ENCODE data around the gene MARCKS. TPM values are rescaled to one million over a fixed set of nuclear protein-coding genes. Genes with fewer than 3 reads are reported as not detected.

MARCKS gene
- polyA plus RNA-seq, 3 donors = 14.2 to 35.2 (median 15.0) TPM

DNA sequence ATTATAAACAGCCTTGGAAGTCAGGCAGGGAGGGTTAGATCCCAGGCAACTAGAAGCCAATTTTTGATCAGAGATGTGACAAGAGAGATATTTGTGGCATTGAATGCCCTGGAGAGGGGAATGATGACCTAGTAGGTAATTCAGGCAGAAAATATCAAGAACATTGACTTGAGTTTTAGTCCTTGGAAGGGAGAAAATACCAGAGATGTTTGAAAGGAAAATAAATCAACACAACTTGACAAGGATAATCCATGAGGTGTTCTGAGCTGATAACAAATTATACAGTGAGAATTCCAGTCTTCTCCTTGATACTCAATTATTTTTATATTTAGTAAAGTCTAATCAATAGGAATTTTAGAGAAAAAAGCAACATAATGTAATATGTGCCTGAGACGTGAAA, 10.6 kb upstream of the MARCKS start:
- 83 to 93% (median 92%) methylated on average over 1 of the region's 1 CpG for WGBS, 3 donors

DNA sequence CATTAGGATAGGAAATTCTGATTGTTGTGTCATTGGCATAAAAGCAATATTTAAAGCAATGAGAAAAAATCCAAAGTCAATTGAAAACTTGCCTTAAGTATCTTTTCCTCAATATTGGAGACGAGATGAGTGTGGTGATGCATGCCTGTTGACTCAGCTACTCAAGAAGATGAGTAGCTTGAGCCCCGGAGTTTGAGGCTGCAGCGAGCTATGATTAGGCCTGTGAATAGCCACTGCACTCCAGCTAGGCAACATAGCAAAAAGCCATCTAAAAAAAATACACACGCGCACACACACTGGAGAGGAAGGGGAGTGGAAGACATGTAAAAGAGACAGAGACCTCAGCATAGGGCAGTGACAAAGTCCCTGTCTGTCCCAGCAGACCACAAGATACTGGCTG, 9.7 kb upstream of the MARCKS start:
- H3K27ac ChIP-seq (ENCODE audit: low read depth, low read length) = no peak overlapping the region
- WGBS, 3 donors = 95 to 98% (median 95%) methylated on average over 5 of the region's 5 CpGs

More for the DNA sequence above, 10.6 kb upstream of the MARCKS start:
- no peak overlapping the region for H3K27ac ChIP-seq (ENCODE audit: low read depth, low read length)

DNA sequence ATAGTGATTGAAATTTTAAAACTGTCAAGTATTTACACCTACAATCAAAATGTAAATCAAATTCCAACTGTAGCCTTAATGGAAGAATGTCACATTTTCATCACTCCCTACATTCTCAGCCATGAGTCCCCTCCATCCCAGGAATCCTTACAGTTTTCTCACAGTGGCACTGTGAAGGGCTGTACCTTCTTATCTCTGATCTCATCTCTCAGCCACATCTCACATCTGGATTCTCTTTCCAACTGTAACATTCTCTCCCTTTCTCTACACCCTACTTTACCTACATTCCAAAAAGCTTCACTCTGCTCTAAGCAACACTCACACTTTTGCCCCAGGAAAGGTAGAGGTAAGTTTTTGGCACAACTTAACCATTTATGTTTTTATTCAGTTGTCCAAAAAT, 8.9 kb upstream of the MARCKS start:
- no peak overlapping the region for H3K27ac ChIP-seq (ENCODE audit: low read depth, low read length)

DNA sequence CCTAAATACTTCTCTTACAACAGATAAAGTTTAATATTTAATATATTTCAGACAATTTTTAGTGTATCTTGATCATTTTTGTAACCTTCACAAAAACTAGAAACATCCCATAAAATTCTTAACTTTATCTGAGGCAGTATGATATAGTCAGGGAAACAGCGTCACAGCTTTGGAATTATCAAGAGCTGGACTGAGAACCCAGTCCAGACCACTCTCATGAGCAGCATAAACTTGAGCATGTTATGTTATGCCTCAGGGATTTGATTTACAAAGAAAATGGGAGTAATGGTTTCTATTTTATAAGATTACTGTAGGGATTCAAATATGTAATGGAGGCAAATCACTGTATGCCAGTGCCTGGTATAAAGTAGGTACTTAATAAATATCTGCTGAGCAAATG, 8.3 kb upstream of the MARCKS start:
- H3K27ac ChIP-seq (ENCODE audit: low read depth, low read length) = no peak overlapping the region
- 95 to 100% (median 95%) methylated on average over 1 of the region's 1 CpG for WGBS, 3 donors

DNA sequence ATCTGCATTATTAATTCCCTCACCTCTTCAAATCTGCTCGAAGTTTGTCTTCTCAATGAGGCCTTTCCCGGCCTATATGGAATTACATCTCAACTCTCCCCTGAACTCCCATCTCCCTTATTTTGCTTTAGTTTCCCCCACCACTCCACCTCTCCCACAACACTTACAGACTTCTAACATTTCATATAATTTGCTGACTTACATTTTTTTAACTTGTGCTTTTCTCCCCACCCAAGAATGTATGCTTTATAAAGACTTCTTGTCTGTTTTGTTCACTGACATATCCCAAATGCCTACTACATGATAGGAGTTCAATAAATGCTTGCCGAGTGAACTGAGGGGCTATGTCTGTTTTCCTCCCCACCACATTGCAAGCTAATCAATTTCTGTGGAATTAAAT, 3.9 kb upstream of the MARCKS start:
- no peak overlapping the region for H3K27ac ChIP-seq (ENCODE audit: low read depth, low read length)
- 93 to 96% (median 93%) methylated on average over 3 of the region's 3 CpGs for WGBS, 3 donors

DNA sequence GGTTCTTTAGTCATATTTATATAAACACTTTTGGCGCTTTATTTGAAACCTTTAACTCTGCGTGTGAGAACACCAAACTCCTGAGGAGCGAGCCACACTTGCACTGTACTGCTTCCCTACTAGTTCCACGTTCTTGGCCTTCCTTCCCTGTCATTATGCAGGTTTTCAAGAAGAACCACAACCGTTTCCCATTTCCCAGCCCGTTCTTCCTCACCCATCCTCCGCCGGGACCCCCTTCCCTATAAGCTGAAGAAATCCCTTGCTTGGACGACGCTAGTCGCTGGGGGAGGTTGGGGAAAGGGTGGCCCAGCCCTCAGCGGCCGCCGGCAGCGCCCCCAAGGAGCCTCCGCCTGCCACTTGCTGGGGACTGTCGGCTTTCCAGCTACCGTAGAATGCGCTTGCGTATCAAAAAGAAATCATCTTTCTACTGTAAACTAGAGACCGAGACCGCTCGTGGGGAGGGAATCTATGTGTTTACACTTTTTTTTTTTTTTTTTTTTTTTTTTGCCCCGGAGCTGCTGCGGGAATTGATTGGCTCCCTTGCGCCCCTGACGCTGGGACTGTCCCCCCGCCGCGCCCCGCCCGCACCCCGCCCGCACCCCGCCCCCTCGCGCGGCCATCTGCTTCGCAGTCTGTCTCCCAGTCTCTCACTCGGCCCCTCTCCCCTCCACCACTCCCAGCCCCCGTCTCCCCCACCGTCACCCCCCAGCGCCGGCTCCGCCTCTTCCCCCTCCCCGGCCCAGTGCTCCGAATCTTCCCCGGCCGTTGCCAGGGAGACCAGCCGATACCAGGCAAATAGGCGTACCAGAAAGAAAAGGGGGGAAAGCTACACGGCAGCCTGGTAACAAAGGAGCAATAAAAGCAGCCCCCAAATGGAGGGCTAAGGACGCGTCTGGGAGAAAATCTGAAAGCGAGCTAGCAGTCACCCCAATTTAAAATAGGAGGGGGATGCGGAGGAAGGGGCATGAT, 2.3 kb upstream of the MARCKS start:
- WGBS, 3 donors = 2% methylated on average over 49 to 56 of the region's 56 CpGs
- H3K27ac ChIP-seq (ENCODE audit: low read depth, low read length) = no peak overlapping the region

DNA sequence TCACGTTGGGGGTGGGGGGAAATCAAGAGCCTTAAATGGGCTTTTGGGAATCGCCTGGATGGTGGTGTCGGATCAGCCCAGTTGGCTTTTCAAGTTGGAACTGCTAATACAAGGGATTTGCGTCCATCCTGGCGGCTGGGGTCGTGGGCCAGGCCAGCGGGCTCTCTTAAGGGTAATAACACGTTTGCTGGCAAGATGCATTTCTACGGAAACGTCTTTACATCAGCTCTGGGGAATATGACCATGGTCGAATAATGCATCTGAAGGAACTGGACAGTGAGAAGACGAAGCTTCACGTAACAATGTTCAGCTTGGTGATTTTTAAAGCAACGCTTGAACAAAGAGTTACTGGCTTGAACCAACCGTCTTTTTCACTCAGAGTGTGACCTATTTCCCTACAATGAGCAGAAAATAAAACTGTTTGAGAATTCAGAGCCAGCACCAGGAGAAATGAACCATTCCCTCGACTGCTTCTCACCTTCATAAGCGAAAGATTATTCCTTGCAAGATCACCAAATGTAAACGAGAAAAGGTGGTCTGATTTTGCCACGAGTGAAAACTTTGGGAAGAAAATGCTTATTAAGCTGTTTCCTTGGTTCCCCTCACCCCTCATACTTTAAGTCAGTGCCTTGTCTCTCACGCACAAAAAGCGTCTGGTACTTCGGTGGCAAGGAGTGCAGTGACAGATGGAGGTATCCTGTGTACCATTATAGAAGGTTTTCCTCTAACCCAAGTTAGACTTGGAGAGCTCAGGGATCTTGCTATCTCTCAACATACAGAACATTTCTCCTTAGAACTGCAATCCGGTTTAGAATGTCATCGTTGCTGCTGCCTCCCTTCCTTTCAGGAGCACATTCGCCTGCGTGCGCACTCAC, 1.4 kb upstream of the MARCKS start:
- peak overlapping the region; percentile 67 for H3K27ac ChIP-seq (ENCODE audit: low read depth, low read length)
- WGBS, 3 donors = 1 to 2% (median 1%) methylated on average over 27 of the region's 27 CpGs

DNA sequence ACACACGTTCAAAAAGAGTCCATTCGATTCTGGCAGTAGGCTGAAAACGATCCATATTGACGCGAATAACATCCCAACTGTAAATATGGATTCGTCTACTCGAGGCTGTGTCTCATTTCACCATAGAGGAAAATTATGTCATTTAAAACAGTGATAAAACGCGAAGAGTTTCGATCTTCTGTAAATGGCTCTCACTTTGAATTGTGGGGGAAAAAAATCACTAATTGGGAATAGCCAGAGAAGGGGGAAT, 845 bp upstream of the MARCKS start:
- 1 to 2% (median 1%) methylated on average over 10 of the region's 10 CpGs for WGBS, 3 donors

DNA sequence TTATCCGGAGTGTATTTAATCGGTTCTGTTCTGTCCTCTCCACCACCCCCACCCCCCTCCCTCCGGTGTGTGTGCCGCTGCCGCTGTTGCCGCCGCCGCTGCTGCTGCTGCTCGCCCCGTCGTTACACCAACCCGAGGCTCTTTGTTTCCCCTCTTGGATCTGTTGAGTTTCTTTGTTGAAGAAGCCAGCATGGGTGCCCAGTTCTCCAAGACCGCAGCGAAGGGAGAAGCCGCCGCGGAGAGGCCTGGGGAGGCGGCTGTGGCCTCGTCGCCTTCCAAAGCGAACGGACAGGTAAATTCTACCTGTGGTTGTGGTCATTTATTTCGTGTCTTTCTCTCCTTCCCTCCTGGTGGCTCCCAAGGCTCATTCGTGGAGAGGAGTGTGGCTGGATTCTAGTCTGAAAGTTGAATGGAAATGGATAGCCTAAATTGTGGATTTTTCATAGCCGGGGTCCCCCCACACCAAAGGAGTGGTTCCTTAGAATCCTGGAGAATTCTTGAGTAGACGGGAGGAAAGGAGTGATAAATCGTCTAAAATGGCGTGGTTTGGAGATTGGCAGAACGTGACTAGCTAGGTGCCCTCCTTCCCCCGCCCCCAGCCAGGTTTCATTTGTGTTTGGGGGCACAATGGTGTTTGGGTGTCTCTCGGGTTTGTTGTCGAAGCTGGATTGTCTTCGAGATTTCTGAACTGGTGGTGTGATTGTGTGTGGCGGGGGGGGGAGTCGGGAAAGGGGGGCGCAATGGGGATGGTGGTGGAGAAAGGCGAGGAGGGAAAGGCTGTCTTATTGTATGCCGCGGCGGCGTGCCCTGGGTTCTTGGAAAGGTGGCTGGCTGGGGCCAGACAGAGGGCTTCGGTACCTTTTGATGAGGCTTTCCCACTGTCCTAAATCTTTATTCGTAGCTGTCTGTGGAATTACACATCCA, 673 bp downstream of the MARCKS start:
- WGBS, 3 donors = 0 to 1% (median 1%) methylated on average over 42 to 43 of the region's 43 CpGs
- H3K27ac ChIP-seq (ENCODE audit: low read depth, low read length) = peak overlapping the region; percentile 88

More for the DNA sequence above, 845 bp upstream of the MARCKS start:
- no peak overlapping the region for H3K27ac ChIP-seq (ENCODE audit: low read depth, low read length)

DNA sequence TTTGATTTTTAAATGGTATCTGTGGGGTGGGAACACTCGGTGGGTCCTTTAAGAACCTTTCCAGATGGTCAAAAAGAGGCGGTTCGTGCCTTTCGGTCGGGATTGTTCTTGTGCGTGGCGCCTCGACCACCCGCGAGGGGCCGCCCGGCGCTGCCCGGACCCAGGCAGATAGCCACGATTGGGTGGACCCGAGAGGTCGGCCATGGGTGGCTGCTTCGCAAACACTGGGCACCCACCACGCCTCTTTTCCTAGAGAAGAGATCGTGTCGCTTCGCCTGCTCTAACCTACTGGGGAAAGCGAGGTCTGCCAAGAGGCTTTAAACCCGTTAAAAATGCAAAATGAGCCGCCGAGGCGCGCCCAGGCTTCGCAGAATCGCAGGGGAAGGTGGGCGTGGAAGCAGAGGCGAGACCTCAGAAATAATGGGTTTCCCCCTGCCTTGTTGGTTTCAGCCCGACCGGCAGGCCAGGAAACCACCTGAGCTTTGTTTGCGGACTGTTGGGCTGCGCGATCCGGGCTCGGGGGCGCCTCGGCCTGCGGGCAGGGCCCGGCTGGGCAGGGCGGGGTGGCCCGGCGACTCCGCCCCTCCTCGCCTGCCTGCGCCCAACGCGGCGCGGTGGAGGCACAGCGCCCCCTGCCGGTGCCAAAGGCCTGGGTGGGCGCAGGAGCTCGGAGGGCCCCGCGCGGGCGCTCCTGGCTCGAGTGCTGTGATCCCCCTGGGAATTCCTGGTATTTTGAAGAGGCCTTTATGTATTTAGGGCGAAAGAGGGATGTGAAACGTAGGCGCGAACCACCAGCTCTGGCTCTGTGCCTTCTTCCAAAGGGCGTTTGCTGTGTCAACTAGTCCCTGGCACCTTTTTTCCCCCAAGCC, 1.6 kb downstream of the MARCKS start:
- 0 to 2% (median 1%) methylated on average over 66 to 67 of the region's 67 CpGs for WGBS, 3 donors
- H3K27ac ChIP-seq (ENCODE audit: low read depth, low read length) = peak overlapping the region; percentile 88

DNA sequence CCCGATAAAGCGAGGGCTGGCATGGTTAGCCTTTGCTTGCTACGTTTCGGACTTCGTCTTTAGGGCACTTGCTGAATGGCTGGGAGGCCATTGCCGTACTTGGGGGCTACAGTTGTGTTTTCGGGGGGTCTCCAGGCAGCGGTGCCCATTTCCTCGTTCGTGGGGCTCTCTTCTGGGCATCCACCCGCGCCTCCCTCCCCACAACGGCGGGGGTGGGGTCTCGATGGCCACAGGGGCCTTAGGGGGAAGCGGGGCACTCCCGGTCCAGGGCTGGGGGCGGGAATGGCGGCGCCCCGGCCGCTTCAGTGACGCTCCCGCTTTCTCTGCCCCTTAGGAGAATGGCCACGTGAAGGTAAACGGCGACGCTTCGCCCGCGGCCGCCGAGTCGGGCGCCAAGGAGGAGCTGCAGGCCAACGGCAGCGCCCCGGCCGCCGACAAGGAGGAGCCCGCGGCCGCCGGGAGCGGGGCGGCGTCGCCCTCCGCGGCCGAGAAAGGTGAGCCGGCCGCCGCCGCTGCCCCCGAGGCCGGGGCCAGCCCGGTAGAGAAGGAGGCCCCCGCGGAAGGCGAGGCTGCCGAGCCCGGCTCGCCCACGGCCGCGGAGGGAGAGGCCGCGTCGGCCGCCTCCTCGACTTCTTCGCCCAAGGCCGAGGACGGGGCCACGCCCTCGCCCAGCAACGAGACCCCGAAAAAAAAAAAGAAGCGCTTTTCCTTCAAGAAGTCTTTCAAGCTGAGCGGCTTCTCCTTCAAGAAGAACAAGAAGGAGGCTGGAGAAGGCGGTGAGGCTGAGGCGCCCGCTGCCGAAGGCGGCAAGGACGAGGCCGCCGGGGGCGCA, 2.4 kb downstream of the MARCKS start:
- H3K27ac ChIP-seq (ENCODE audit: low read depth, low read length) = peak overlapping the region; percentile 92
- 18 to 21% (median 18%) methylated on average over 79 to 90 of the region's 90 CpGs for WGBS, 3 donors

DNA sequence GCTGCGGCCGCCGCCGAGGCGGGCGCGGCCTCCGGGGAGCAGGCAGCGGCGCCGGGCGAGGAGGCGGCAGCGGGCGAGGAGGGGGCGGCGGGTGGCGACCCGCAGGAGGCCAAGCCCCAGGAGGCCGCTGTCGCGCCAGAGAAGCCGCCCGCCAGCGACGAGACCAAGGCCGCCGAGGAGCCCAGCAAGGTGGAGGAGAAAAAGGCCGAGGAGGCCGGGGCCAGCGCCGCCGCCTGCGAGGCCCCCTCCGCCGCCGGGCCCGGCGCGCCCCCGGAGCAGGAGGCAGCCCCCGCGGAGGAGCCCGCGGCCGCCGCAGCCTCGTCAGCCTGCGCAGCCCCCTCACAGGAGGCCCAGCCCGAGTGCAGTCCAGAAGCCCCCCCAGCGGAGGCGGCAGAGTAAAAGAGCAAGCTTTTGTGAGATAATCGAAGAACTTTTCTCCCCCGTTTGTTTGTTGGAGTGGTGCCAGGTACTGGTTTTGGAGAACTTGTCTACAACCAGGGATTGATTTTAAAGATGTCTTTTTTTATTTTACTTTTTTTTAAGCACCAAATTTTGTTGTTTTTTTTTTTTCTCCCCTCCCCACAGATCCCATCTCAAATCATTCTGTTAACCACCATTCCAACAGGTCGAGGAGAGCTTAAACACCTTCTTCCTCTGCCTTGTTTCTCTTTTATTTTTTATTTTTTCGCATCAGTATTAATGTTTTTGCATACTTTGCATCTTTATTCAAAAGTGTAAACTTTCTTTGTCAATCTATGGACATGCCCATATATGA, 3.2 kb downstream of the MARCKS start:
- WGBS, 3 donors = 39 to 42% (median 41%) methylated on average over 42 to 56 of the region's 56 CpGs
- H3K27ac ChIP-seq (ENCODE audit: low read depth, low read length) = peak overlapping the region; percentile 92

DNA sequence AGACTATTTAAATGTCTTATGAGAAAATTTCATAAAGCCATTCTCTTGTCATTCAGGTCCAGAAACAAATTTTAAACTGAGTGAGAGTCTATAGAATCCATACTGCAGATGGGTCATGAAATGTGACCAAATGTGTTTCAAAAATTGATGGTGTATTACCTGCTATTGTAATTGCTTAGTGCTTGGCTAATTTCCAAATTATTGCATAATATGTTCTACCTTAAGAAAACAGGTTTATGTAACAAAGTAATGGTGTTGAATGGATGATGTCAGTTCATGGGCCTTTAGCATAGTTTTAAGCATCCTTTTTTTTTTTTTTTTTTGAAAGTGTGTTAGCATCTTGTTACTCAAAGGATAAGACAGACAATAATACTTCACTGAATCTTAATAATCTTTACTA, 5.0 kb downstream of the MARCKS start:
- no peak overlapping the region for H3K27ac ChIP-seq (ENCODE audit: low read depth, low read length)

DNA sequence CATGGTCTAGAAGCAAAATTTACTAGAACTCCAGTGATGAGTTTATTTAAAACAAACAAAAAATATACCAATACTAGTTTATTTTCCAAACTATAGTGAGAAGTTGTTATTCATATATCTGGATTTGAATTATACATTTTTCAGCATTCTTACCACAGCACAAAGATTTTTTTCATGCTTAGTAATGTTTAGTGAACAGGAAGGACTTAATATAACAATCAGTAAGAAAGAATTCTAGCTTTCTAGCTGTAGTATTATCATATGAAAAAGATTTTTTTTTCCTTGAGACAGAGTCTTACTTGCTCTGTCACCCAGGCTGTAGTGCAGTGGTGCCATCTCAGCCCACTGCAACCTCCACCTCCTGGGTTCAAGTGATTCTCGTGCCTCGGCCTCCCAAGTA, 13.8 kb downstream of the MARCKS start:
- H3K27ac ChIP-seq (ENCODE audit: low read depth, low read length) = no peak overlapping the region
- WGBS, 3 donors = 96 to 100% (median 98%) methylated on average over 2 of the region's 2 CpGs

DNA sequence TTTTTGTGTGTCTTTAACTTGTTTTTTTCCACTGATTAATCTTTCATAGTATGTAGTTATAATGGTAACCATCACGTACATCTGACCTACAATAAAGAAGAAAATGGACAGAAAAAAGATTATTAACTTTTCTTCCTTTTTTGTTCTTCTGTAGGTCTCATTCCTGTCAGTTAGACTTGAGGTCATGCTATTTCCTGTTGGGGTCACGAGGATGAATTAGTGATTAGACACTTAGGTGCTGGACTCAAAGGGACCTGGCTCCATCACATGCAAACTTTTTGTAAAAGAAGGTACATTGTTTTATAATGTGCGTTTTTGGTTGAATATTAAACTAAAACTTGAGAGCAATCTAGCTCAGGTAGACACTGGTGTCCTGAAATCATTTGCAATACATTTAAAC, 14.8 kb downstream of the MARCKS start:
- 65 to 86% (median 75%) methylated on average over 3 of the region's 3 CpGs for WGBS, 3 donors
- H3K27ac ChIP-seq (ENCODE audit: low read depth, low read length) = no peak overlapping the region

DNA sequence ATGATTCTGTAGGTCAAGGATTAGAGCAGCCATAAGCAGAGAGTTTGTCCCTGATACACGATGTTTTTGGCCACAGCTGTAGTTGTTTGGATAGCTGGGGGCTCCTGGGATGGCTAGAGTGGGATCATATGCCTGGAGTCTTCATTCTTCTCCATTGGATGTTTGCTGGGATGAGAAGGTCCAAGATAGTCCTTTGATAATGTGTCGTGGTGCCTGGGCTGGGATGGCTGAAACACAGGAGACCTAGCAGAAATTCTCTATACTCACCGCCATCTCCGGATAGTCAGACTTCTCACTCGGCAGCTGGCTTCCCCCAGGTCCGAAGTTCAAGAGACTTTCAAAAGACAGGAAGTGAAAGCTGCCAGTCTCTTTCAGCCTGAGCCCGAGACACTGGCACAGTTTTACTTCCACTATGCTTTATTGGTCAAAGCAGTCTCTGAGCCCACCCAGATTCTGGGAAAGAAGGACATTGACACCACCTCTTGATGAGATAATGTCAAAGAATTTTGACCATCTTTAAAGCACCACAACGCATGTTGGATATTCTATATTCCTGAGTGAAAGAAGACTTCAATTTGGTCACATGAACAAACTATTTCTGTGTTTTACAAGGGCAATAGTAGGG, 16.0 kb downstream of the MARCKS start:
- WGBS, 3 donors = 37 to 47% (median 41%) methylated on average over 8 of the region's 8 CpGs
- H3K27ac ChIP-seq (ENCODE audit: low read depth, low read length) = no peak overlapping the region
